Tongue (tissue), 3 donors: ENCODE data around the gene SMAD2. TPM values are rescaled to one million over a fixed set of nuclear protein-coding genes. Genes with fewer than 3 reads are reported as not detected.
"Not testable (repeated sequence)": the region's sequence is repeated elsewhere in the genome, so short reads cannot be mapped to it uniquely, and the experiment has no call there.

Source experiments
- DNase-seq: peaks from one replicate; pipeline ENCODE4 v3.0.0-alpha.2; 2015
- small RNA-seq: library from RNA; depleted of rRNA; stranded (forward); fragments of <200 nt; gene quantifications from one replicate; pipeline ENCODE3, GENCODE V24; 2014; ENCODE audit warnings: low replicate concordance
- total RNA-seq: library from RNA; depleted of rRNA; stranded (reverse); fragments of >200 nt; gene quantifications from one replicate; pipeline ENCODE4 v1.2.3, GENCODE V29; 2014

Gene SMAD2
- total RNA-seq, 1 donor from 2014 or later = 102 TPM

DNA sequence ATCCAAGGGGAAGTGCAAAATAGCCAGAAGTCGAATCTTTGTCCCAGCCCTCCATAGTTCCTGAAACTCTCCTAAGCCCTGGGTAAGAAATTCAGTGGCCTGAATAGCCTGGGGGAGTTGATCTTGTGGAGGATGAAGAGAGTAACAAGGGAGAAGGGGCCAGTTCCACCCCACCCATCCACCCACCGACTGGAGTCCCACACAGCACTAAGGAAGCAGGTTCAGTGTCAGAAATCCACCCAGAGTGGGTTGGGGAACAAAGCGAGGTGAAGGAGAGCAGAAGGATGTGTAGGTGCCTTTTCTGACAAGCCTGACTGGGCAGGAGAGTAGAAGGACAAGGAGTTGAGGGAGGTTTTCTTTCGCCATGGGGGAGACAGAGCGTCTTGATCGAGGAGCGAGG lies 136.8 kb downstream of the SMAD2 start:
- DNase-seq = no peak

DNA sequence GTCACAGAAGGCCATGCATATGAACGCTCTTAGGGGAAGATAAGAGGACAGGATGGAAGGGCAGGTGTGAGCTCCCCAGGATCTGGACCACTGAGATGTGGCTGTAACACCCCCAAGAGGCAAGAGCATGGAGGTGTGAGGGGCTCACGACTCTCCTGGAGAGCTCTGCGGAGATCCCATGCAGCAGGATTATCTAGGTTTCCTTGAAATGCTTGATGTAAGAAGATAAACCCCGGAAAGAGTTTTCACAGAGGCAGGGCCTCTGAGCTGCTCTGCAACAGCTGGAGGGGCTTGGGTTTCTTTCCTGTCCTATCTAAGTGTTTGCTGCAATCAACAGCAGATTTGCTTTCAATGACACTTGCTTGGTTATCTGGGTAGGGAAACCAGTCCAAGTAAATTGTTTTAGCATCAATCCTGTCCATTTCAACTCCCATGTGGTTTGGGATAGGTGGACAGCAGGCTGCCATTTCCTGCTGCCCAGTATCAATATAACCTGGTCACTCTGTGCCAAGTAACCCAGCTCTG lies 138.9 kb downstream of the SMAD2 start:
- peak; percentile 8 for DNase-seq

DNA sequence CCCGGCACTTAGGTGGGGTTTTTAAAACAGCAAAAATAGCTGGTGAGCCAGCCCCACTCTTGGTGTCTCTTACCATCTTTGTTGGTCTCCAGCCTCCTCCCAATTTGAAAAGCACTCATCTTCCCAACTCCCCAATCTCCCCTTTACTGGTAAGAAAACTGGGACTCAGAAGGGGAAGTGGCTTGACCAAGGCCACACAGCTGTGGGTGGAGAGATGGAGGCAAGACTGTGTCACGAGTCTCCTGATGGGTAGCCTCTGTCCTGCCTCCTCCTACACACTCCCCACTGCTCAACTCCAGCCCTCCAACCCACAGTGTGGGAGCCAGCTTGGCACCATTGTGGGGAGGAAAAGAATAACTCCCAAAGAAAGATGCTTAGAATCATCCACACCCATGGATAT lies 140.4 kb downstream of the SMAD2 start:
- DNase-seq = no peak

DNA sequence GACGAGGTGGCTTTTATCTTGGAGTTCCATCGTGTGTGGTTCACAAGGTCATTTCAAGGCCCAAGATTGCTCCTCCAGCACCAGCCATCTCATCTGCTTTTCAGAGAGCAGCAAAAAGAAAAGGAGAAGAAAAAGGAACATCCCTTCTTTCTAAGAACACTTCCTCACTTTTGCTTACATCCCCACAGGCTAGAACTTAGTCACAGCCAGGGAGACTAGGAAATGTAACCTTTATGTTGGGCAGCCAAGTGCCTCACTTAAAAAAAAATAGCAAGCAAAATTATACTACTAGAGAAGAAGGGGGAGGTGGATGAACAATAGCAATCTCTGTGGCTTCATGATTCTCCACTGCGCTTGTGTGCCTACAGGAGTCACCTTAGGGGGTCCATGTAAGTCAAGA lies 141.8 kb downstream of the SMAD2 start:
- no peak for DNase-seq

DNA sequence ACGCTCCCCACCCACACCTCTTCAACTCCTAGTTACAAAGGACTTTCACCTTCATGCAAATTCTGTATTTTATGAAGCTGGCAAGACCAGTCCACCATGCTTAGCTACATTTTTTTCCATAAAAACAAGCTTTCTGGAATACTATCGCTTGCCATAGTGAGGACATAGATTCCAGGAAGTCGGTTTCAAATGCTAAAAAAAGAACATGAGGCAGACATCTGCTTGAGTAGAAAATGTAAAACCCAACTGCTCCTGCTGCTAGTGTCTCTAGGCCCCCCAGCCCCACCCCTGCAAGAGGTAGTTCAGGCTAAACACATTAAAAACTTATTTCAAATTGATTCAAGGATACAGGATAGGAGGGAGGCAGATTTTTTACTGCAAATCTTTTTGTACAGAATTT lies 148.9 kb downstream of the SMAD2 start:
- peak; percentile 9 for DNase-seq

DNA sequence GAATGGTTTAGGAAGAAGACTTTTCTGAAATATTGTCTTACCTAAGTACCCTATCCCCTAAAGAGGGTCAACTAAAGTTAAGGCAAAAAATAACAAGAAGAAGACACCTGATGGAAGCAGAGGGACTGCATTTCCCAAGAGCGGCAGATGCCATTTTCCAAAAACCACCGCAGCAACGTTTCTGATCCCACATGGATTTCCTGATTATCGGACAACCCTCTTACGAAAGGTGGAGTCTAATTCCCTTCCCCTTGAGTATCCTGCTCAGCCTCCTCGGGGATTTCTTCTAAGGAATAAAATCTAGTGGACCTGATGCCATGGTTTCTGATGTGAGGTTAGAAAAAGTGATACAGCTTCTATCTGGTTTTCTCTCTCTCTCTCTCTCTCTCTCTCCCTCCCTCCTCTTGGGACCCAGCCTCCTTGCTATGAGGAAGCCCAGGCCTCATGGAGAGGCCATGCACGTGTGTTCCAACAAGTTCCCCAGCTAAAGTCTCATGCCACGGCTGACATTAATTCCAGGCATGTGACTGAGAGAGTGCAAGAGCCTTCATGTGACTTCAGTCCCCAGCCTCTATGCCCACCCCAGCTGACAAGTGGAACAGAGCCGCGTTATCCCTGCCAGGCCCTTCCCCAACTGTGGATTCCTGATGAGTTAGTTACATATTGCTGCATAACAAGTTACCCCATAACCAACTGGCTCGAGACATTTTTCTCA lies 150.3 kb downstream of the SMAD2 start:
- no peak for DNase-seq

DNA sequence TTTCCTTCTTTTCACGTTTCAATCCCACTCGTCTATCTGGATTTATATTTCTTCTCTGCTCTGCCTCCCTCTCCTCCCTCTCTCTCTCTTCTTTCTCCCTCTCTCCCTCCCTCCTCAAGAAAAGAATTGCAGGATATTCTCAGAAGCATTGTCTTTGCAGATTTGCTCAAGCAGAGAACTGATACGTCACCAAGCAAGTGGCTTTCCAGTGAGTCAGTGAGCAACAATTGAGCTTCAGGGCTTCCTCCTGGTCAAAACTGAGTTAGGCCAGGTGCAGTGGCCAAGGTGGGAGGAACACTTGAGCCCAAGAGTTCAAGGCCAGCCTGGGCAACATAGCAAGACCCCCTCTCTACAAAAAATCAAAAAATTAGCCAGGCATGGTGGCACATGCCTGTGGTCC lies 151.1 kb downstream of the SMAD2 start:
- DNase-seq = no peak

DNA sequence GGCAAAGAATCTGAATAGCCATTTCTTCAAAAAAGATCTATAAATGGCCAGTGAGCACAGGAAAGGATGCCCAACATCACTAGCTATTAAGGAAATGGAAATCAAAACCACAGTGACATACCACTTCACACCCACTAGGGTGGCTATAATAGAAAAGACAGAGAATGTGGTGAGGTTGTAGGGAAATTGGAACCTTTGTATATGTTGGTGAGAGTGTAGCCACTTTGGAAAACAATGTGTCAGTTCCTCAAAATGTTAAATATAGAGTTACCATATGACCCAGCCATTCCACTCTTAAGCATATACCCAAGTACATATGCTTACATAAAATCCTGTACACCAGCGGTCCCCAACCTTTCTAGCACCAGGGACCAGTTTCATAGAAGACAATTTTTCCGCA lies 152.8 kb downstream of the SMAD2 start:
- DNase-seq = no peak

DNA sequence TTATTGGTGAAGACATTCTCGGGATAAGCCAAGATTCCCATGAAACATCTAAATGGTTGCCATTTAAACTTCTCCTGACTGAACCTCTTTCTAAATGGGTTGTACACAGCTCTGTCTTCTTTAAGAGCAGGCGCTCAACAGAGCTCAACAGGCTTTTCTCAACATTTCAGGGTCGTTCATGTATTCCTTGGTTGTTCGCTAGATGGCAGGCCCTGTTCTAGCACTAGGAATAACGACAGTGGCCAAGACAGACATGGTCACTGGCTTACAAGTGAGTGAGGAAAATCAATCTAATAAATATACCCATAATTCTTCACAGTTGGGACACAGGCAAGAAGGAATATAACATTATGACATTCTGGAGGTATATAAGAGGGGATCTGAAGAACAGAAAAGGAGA lies 154.5 kb downstream of the SMAD2 start:
- no peak for DNase-seq

DNA sequence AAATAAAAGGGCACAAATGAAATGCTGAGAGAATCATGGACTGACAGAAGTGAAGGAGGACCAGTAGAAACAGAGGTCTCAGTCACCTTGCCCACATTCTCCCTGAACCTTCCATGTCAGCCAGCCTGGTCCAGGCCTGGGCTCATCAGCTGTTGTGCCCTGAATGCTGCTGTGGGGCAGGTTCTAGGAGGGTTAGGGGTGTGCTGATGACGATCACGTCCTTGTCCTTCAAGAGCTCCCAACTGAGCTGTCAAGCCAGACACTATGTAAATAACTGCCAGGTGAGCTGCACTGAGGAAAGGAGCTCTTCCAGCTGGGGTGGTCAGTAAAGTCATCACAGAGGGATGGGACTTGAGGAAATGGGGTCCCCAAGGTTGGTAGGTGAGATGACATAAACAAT lies 156.5 kb downstream of the SMAD2 start:
- no peak for DNase-seq

DNA sequence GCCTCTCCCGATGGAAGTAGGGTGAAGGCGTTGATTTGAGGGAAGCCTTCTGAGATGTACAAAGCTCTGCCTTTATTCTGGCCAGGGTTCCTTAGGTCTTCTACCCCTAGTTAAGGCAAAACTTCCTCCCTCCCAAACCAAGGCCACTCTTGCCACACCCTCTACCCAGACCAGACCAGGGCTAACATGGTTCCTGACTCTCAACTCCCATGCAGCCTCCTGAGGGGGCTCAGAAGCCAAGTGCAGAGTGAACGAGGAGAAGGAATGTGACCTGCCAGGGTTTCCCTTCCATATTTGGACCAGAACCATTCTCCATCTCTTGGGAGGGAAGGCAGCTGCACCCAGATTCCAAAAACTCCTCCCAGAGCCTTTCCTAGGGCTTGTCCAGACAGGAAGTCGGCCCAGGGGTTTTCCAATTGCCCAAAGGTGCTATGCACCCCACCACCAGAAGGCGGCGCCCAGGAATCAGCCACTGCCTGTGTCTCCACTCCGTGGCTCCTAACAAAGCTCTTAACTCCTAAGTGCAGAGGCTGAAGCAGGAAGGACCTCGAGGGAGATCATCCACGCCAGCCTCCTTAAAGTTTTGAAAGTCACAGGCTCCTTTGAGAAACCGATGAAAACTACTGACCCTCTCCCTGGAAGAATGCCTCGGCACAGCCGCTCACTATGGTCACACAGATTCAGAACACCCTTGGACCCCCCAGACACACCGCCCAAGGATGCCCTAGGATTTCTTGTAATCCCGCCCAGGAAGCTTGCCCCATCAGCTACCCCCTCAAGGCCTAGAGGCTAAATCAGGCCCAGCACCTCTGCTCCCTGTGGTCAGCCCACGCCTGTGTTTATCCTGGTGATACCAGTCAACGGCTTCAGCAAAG lies 157.8 kb downstream of the SMAD2 start:
- DNase-seq = no peak

DNA sequence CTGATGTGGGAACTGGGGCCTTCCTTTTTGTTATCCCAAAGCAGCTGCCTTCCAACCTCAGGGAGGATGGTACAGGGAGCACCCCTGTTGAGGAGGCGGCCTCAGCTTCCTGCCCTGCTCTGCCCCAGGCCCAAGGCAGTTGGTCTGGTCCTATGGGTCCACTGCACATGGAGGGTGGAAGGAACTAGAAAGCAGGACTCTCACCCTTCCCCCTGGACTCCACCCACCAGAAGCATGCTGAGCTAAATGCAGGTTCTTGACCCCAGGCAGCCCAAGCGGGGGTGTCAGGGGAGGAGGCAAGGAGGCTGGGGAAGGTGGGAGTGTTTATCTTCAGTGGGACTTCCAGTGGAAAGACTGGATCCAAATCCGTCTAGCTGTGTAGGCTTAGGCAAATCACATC lies 158.5 kb downstream of the SMAD2 start:
- DNase-seq = no peak

DNA sequence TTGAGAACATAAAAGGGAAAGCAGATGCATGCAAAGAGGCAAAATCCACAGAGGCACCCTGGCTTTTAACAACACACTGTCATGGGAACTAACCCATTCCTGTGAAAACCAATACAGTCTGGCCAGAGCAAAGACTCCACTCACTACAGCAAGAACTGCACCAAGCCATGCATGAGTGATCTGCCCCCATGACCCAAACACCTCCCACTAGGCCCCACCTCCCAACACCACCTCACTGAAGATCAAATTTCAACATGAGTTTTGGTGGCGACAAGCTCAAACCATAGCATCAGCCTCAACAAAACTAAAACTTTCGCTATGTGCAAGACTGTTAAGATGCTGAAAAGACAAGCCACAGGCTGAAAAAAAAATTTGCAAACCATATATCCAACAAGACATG lies 162.8 kb downstream of the SMAD2 start:
- no peak for DNase-seq

DNA sequence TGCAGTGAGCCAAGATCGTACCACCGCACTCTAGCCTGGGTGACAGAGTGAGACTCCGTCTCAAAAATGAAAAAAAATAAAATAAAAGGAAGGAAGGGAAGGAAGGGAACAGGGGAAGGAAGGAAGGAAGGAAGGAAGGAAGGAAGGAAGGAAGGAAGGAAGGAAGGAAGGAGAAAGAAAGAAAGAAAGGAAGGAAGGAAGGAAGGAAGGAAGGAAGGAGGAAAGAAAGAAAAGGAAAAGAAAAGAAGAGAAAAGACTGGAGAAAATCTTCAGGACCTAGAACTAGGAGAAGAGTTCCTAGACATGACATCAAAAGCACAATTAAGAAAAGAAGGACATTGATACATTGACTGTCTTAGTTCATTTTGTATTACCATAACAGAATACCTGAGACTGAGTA lies 163.3 kb downstream of the SMAD2 start:
- DNase-seq = not testable (repeated sequence)

Small RNA genes within 50 kb of the gene (small RNA-seq; reads per million reads assigned to genes)
- gene AC120349.2 = not detected
- gene MTCO2P2 = not detected
